ENCODE measurements around the gene FAM20C.

FAM20C gene

GRCh38 chr7:158771-159170 lies 33.6 kb upstream of the FAM20C start:
- no peak for DNase-seq

GRCh38 chr7:159370-160270 lies 32.8 kb upstream of the FAM20C start:
- peak in 4 of 56 donors; percentile 17 to 69 (median 50) for DNase-seq

GRCh38 chr7:160958-161725 lies 31.2 kb upstream of the FAM20C start:
- DNase-seq: no peak

GRCh38 chr7:162632-163297 lies 29.6 kb upstream of the FAM20C start:
- DNase-seq: peak in 2 of 56 donors; percentile 7 to 8

- no peak for DNase-seq
Observed at GRCh38 chr7:163298-163695, 29.1 kb upstream of the FAM20C start.

GRCh38 chr7:163971-164881 lies 28.1 kb upstream of the FAM20C start:
- peak in 2 of 56 donors; percentile 5 to 21 for DNase-seq

GRCh38 chr7:164882-165660 lies 27.3 kb upstream of the FAM20C start:
- DNase-seq: peak in 11 of 56 donors; percentile 5 to 67 (median 30)

GRCh38 chr7:165661-166337 lies 26.6 kb upstream of the FAM20C start:
- DNase-seq: no peak

GRCh38 chr7:166338-167060 lies 25.9 kb upstream of the FAM20C start:
- no peak for DNase-seq

- DNase-seq: no peak
Observed at GRCh38 chr7:167090-167855, 25.1 kb upstream of the FAM20C start.

GRCh38 chr7:167976-168791 lies 24.2 kb upstream of the FAM20C start:
- no peak for DNase-seq

- DNase-seq: no peak
Observed at GRCh38 chr7:169276-170172, 22.8 kb upstream of the FAM20C start.

GRCh38 chr7:170551-171363 lies 21.6 kb upstream of the FAM20C start:
- DNase-seq: no peak

GRCh38 chr7:171364-171904 lies 20.9 kb upstream of the FAM20C start:
- no peak for DNase-seq

Measured in amygdala (tissue), 56 donors.